Stomach (tissue), 4 donors: ENCODE data around the gene MED12L.

Experiments used
- CTCF ChIP-seq, 7 experiments: fragments of 450-650 bp in 4 of 7; fragments of 200-600 bp in 3 of 7; sonication (generic) in 3 of 7; IDR thresholded peaks; one replicate each; pipeline ENCODE4 v1.5.1; 2016 to 2019; ENCODE audit warnings: antibody characterized with exemption in 7 of 7, control low read depth in 2 of 7, mild to moderate bottlenecking in 1 of 7
- EP300 ChIP-seq: sonication (generic); formaldehyde crosslinking; IDR thresholded peaks from one replicate; pipeline ENCODE4 v1.6.1; 2017; ENCODE audit warnings: antibody characterized with exemption
- POLR2A ChIP-seq, 4 donors: fragments of 450-650 bp; IDR thresholded peaks; one replicate each; pipeline ENCODE4 v1.6.1; 2016; ENCODE audit warnings: antibody characterized with exemption in 4 of 4, control low read depth in 2 of 4, mild to moderate bottlenecking in 1 of 4, moderate library complexity in 1 of 4

- TF ChIP-seq POLR2A (IDR thresholded peaks at IDR 0.05): no peak
- no peak for TF ChIP-seq CTCF (IDR thresholded peaks at IDR 0.05)
- TF ChIP-seq EP300: no peak
Observed at GRCh38 chr3:151096716-151097115, 11.3 kb downstream of the MED12L start.
